Fibroblast of upper back skin (primary cell): ENCODE measurements around the gene HMCN1.
A peak's percentile ranks its signal among the peaks of the same experiment; 100 is the strongest.
"Not testable (repeated sequence)": the region's sequence is repeated elsewhere in the genome, so short reads cannot be mapped to it uniquely, and the experiment has no call there.

Source experiments
- DNase-seq: peaks from one replicate; pipeline ENCODE4 v3.0.0-alpha.2; 2013

HMCN1 gene

DNA sequence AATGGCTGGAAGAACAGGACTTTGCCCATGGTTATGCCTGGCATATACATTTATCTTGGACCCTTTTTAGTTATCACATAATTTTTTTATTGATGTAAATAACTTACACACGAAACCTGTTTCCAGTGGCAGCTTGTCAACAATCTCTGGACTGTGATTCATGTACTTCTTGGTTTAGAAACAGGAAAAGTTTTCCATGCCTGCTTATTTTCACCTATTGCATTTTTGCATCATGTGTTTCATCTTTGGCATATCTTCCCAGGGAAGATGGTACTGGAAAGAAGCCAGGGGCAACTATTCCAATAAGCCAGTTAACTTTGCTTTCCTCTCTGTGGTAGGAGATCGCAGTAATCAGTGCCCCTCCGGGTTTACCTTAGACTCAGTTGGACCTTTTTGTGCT lies 430.6 kb downstream of the HMCN1 start:
- DNase-seq, result no peak

GRCh38 chr1:186165303-186165702 lies 431.1 kb downstream of the HMCN1 start:
- peak; percentile 12 for DNase-seq

DNA sequence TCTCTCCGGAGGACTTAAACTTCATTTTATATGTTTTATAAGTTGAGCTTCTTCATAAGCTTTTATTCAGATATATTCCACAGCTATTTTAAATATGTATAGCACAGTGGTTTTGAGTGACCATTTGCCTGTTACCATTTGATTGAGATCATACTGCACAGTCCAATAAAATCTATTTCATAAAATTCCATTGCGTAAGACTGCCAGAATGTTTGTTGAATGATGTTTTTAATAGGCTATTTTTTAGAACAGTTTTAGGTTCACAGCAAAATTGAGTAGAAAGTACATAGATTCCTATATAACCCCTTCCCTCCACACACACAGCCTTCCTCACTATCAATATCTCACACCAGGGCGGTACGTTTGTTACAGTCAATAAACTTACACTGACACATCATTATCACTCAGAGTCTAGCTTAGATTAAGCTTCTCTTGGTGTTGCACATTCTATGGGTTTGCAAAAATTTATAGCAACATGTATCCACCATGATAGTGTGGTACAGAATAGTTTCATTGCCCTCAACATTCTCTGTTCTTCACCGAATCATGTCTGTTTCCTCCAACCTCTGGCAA lies 433.0 kb downstream of the HMCN1 start:
- DNase-seq, result no peak

- peak; percentile 63 for DNase-seq
Measured at GRCh38 chr1:186175588-186175987, 441.4 kb downstream of the HMCN1 start.

GRCh38 chr1:186178426-186179043 lies 444.3 kb downstream of the HMCN1 start:
- DNase-seq, result no peak

- no peak for DNase-seq
Measured at GRCh38 chr1:186179231-186179630, 445.0 kb downstream of the HMCN1 start.

- peak; percentile 87 for DNase-seq
Measured at GRCh38 chr1:186183219-186183618, 449.0 kb downstream of the HMCN1 start.

- DNase-seq, result peak; percentile 89
Measured at GRCh38 chr1:186183970-186184628, 449.9 kb downstream of the HMCN1 start.

DNA sequence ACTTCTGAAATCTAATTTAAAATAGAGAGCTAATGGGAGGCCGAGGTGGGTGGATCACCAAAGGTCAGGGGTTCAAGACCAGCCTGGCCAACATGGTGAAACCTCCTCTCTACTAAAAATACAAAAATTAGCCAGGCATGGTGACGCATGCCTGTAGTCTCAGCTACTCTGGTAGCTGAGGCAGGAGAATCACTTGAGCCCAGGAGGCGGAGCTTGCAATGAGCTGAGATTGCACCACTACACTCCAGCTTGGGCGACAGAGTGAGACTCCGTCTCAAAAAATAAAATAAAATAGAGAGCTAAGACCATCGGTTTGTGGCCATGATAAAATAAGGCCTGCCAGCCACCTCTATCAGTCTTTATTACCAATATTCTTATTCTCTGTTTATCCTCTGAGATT lies 452.1 kb downstream of the HMCN1 start:
- DNase-seq, result not testable (repeated sequence)

GRCh38 chr1:186187601-186188000 lies 453.4 kb downstream of the HMCN1 start:
- DNase-seq, result peak; percentile 41

DNA sequence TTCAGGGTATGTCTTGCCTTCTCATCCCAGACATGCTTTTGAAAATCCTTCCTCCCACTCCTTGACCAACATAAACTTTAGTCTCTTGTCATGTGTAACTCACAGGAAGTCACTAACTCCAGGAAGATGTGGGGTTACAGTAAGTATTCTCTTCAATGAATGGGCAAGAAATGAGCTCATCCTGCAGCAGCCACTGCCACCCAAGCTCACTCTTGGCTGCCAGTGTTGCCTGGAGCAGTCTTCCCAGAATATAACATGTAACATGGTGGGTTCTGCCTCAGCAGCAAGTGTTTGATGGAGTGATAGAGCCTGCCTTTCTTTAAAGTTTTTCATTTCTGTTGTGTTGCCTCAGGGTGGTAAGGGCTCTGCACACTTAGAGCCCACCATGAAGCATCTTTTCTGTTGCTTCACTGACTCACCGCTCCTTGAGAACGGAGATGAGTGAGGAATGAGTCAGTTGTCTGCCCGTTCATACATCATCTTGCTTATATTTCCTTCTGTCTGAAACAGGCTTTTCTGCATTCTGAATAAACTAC lies 453.9 kb downstream of the HMCN1 start:
- DNase-seq, result peak; percentile 95

DNA sequence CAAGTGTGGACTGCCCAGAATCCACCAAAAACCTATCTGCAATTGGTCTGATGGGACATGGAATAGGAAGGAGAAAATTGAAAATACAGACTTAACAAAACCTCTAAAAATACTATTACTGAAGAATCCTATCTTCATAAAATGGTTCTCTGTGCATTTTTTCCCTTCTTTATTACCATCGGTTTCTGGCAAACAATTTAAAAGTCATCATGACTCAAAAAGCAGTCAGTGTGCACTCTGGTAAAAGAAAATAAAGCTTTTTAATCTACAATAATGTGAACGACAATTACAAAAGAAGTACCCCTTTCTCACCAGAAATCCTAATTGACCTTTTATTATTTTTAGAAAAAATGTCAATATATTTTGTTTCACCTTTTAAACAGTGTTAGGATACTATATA lies 454.5 kb downstream of the HMCN1 start:
- peak; percentile 41 for DNase-seq

- DNase-seq, result peak; percentile 47
Measured at GRCh38 chr1:186189156-186189555, 455.0 kb downstream of the HMCN1 start.

DNA sequence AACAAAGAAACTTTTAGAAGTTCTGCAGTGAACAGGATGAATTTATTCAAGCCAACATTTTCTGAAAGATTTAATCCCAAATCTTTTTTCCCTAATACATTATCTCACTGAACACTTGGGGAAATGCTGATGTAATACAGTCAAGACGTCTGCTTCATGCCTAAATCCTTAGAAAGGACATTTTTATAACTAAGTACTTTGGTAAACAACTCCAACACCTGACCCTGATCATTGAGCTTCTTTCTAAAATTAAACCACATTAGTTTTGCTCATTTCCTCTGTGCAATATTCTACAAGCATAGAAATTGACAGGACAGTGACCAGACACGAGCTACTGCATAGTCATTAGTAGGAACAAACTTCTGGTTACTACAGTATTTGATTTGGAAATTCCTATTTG lies 457.3 kb downstream of the HMCN1 start:
- DNase-seq, result no peak

DNA sequence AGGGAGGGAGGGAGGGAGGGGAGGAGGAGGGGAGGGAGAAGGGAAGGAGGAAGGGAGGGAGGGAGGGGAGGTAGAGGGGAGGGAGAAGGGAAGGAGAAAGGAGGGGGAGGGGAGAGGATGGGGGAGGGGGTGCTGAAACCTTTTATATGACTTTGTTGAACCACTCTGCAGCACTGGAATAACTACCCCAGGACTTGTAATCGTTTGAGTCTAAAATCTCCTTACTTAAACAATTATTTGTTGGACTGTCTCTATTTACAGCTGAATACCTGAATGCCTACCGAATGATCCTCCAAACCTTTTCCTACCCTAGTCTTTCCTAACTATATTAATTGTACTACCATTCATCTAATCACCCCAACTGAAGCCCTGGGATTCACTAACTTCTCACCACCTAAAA lies 459.0 kb downstream of the HMCN1 start:
- no peak for DNase-seq

DNA sequence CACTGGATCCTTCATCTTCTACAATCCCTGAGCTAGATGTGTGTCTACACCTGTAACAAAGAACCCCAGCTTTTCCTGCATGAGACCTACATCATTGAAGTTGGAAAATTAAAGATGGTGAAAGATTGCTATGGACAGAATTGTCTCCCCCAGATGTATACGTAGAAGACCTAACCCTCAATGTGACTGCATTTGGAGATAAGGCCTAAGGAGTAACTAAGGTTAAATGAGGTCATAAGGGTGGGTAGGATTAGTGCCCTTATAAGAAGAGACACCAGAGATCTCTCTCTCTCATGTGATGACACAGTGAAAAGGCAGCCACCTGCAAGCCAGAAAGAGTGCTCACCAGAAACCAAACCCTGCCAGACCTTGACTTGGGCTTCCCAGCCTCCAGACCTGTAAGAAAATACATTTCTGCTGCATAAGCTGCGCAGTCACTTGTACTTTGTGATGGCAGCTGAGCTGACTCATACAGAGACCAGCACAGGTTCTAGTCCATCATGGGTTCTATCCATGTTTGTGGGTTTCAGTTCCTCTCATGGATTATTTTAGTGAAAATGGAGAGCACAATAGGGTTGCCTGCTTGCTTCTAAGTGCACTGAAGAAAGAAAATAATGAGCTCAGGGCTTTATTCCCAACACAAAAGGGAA lies 460.0 kb downstream of the HMCN1 start:
- no peak for DNase-seq

GRCh38 chr1:186195377-186195931 lies 461.3 kb downstream of the HMCN1 start:
- peak; percentile 65 for DNase-seq

DNA sequence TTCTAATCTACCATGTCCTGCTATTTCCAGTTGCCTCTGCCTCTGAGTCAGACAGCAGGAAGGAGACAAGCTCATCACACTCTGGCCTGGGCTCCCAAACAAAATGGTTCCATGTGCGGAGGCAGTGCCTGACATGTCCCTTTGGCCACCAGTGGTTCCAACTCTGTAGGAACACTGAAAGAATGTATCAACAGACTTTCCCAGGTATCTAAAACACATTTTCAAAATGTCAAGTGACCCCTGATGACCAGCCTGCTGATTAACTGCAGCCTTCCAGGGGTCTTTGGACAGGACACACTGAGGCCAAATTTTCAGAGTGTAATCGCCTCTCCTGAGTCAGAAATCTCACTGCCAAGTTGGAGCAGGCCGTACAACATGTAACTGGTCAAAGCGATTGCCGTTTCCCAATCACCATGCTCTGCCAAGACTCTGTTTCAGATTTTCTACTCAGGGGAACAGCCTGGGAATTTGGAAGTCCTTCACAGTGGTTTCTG lies 468.1 kb downstream of the HMCN1 start:
- peak; percentile 62 for DNase-seq

DNA sequence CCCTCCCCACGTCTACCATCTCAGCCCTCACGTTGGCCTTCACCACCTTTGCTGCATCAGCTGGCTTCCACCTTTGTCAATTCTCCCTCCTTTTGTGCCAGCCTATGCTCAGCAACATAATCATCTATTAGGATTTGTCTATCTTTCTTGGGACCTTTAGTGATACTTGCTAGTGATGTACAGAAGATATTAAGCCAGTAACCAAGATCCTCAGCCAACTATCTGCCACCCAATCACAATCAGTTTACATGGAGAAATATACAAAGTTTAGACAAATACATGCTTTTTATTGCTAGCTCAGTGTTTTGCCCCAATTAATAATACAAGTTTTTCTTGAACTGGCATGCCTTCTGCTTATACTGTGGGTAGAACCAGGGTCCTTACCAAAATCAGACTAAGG lies 468.6 kb downstream of the HMCN1 start:
- DNase-seq, result no peak

- DNase-seq, result peak; percentile 73
Measured at GRCh38 chr1:186206048-186206570, 471.9 kb downstream of the HMCN1 start.

DNA sequence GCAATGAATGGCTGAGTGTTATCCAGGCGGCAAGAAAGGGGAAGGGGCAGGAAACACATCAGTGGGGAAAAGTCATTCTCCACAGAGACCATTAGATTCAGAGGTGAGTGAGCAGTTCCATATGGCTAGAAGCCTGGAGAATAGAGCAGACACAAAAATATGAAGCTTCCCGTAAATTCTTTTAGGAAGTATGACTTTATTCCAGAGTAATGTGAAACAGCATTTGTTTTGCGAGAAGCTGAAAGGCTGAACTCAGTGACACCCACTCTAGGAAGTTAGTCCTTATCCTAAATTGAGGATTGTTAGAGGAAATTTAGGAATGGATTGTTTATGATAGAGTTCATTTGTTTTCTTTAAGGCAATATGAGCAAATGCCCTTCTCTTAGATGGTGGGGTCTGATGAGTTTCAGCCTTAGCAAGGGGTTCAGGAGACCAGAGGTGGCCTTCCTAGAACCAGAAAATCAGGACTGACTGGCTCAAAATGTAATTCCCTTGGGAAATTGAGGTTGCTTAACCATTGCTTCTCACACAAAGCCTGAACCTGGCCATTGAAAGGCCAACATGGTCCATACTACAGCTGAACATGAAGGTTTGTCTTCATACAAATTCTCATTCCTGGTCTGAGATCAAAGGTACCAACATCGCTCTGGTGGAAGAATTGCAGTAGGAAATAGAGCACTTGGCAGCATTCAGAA lies 473.3 kb downstream of the HMCN1 start:
- peak; percentile 84 for DNase-seq

- DNase-seq, result peak; percentile 45
Measured at GRCh38 chr1:186208405-186209129, 474.4 kb downstream of the HMCN1 start.
